Putamen (tissue), 1 donor: Measurements from ENCODE around the gene ADGRL1.
"Not testable (repeated sequence)": the region's sequence is repeated elsewhere in the genome, so short reads cannot be mapped to it uniquely, and the experiment has no call there.

Source experiments
- DNase-seq: peaks from one replicate; pipeline ENCODE4 v3.0.0-alpha.2; 2016; ENCODE audit warnings: low spot score

ADGRL1 gene

DNA sequence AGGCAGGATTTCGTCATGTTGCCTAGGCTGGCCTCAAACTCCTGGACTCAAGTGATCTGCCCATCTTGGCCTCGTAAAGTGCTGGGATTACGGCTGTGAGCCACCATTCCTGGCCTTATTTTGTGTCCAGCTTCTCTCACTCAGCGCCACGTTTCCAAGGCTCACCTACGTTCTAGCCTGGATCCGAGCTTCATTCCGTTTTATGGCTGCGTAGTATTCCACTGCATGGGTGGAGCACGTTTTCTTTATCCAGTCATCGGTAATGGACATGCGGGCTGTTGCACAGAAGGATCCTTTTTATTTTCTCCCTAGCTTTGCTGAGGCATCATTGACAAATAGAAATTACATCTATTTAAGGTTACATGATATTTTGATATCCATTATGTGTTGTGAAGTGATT lies 16.6 kb downstream of the ADGRL1 start:
- no peak for DNase-seq

DNA sequence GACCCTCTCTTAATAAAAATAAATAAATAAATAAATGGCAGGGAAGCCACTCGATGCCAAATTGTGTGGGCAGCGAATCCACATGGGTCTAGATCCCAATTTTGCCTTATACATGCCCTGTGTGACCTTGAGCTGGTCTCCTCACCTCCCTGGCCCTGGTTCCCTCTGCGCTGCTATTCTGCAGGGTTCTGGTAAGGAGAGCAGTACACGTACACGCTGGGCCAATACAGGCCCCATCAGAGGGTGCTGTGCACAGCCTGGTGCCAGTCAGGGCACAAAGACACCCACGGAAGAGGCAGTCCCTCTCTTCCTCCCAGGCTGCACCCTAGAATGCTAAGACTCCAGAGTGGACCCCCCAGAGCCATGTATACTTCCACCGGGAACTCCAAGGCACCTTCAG lies 17.9 kb downstream of the ADGRL1 start:
- DNase-seq, result not testable (repeated sequence)

DNA sequence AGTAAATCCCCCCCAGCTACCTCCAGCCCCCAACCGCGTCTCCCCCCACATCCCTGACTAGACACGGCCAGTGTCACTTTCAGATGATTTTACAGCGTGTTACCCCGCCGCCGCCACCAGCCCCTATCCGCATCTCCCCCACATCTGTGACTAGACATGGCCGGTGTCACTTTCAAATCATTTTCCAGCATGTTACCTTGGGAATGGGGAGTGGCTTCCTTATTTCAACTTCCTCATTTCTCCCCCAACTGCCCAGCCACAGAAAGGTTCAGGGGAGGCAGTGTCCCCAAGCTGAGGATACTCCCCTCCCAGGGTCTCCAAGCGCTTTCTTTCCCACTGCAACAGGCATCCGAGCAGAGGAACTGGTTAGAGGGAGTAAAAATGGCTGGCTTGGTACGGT lies 18.4 kb downstream of the ADGRL1 start:
- no peak for DNase-seq

DNA sequence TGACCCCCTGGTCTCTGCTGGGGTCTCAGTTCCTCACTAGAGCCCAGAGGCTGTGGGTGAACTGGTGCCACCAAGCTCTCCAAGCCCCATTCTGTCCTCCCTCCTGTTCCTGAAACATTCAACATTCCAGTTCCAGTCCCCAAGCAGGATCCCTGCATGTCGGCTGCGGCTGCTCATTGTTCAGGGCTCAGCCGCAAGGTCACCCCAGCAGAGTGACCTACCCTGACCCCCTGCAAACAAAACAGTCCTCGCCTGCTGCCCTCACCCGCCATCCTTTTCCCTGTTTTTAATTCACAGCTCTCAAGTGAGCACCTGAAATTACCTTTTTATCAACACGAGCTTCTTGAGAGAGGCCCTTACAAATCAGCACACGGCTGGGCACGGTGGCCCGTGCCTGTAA lies 19.3 kb downstream of the ADGRL1 start:
- not testable (repeated sequence) for DNase-seq

DNA sequence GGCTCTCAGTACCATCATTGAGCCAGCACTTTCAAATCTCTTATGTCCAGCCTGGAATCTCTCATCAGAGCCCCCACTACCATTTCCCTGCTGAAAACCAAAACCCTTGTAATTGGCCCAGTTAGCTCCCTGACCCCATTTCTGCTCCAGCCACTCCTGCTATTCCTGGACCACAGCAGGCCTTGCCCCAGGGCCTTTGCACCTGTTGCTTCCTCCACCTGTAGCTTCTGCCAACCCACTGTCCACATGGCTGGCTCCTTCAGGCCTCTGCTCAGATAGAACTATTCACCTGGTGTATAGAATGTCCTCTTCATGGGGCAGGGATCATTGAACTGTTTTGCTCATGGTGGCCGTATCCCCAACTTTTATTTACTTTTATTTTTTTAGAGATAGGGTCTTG lies 20.3 kb downstream of the ADGRL1 start:
- not testable (repeated sequence) for DNase-seq

DNA sequence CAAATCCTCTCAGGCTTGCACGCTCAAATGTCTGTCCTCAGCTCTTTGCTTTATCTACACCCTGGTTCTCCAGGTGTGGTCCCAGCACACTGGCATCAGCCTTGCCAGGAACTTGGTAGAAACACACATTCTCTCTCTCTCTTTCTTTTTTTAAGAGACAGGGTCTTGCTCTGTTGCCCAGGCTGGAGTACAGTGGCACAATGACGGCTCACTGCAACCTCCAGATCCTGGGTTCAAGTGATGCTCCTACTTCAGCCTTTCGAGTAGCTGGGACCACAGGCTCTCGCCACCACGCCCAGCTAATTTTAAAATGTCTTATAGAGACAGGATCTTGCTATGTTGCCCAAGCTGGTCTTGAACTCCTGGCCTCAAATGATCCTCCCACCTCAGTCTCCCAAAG lies 20.8 kb downstream of the ADGRL1 start:
- no peak for DNase-seq

DNA sequence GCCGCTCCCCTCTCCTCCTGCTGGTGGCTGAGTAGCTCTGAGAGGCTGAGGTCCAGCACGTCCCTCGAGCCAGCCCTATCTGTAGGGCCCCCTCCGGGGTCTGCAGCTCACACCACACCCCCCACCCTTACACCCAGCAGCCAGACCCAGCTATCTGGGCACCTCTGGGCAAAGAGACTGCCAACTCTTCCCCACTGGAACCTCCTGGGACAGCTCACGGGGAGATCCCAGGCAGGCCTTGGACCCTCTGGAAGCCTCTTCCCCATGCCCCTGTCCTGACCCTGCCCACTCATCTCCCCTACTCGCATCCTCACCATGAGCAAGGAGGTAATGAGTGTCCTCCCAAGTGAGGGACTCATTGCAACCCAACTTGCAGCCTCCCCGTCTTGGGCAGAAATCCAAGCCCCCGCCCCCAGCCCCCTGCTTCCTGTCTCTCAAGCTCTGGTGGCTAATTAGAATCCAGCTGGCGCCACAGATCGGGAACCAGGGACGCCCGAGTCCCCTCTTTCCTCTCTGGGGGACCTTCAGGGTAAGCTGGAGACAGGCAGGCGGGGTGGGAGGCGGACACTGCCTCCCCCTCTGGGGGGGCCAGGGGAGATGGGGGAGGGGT lies 22.1 kb downstream of the ADGRL1 start:
- DNase-seq, result no peak

DNA sequence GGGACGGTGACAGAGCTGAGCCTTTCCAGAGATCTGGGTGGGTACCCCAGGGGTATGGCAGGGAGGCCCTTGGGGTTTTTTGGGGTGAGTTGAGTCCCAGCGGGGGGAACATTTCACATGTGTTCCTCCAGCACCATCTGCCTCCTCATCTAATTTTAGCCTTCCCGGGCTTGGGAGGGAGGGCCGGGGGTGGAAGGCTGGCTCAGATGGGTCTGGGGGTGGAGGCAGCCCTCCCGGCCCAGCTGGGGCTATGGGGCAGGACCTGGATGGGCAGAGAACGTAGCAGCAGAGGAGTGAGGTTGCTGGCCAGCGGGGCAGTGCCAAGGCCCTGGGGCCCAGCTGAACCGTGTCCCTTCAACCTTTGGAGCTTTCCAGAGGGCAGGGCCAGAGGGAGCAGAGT lies 23.5 kb downstream of the ADGRL1 start:
- DNase-seq, result no peak

DNA sequence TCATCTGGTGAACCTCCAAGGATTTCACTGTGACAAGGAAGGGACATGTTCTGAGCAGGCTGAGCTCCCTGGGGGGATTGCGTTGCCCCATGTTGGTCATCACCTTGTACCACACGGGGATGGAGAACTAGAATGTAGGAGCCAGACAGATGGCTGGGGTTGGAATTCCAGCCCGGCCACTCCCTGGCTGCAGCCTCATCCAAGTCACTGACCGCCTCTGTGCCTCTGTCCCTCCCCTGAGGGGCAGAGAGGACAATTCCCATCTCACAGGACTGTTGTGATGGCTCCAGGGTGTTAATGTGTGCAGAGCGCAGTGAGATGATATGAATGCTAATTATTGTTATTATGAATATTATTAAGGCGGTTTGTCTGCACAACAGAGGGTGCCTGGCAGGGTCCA lies 24.1 kb downstream of the ADGRL1 start:
- no peak for DNase-seq

DNA sequence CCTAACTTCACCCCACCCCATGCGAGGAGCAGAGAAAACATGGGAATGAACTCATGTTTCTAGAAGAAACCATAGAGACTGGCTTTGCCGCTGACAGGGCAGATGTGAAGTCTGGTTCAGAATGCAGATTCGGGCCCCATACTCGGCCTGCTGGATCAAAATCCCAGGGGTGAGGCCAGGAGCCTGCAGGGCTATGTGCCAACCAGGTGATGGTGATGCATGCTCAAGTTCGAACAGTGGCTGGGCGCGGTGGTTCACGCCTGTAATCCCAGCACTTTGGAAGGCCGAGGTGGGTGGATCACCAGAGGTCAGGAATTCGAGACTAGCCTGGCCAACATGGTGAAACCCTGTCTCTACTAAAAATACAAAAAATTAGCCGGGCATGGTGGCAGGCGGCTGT lies 24.8 kb downstream of the ADGRL1 start:
- DNase-seq, result not testable (repeated sequence)

DNA sequence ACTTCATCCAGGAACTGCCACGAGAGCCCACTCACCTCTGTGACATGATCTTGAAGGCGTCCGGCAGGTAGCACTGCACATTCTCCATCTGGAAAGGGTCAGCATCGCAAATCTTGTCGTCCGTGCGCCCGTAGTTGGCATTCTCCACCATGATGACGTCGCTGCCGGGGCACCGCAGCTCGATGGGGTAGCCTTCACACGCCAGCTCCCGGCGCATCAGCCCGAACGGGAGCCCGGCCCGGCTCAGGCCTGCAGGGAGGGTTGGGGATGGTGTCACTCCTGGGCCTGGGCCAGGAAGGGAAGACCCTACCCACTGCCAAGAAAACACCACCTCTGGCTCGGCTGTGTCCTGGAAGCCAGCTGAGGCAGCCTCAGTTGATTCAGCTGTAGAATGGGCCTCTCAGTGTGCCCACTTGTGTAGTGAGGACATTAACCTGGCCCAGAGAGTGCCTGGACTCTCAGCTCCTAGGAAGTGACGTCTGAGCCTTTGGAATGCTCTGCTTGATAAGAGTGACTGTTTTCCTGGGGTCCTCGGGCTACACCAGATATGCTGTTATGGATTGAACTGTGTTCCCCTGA lies 28.4 kb downstream of the ADGRL1 start:
- no peak for DNase-seq

DNA sequence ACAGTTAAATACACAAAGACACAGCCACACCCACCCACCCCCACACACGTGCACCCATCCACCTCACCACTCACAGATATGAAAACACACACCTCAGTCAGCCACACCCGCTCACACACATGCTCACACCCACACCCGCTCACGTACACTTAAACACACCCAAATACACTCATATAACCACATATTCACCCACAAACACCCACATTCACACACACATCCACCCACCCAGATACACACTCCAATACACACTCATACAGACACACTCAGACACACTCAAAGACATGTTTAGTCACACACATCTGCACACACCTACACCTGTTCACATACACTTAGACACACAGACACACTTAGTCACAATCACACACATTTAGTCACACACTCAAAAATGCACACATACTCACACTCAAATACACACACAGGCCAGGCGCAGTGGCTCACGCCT lies 30.6 kb downstream of the ADGRL1 start:
- DNase-seq, result no peak

DNA sequence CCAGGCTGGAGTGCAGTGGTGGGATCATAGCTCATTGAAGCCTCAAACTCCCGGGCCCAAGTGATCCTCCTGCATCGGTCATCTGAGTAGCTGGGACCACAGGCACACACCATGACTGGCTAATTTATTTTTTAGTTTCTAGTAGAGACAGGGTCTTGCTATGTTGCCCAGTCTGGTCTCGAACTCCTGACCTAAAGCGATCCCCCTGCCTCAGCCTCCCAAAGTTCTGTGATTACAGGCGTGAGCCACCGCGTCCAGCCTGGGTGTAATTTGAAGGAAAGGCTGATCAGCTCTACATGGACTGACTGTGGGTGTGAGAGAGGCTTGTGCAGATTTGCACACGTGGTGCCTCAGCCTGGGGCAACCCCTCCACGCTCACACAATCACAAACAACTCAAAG lies 31.1 kb downstream of the ADGRL1 start:
- DNase-seq, result no peak

DNA sequence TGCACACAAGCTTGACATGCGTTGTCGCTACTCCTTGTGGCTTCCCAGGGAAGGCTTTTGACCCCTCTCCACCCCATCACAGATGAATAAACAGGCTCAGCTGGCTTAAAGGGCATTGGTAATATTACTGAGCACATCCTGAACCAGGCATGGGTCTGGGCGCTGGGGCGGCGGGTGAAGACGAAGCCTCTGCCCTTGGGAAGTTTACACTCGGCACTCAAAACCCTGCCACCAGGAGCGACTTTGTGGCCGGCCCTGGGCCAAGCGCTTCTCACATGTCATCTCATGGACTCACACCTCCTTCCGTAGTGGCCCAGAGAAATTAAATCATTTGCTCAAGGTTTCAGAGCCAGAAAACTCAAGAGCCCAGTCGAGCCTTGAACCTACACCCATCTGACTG lies 37.0 kb downstream of the ADGRL1 start:
- DNase-seq, result no peak

DNA sequence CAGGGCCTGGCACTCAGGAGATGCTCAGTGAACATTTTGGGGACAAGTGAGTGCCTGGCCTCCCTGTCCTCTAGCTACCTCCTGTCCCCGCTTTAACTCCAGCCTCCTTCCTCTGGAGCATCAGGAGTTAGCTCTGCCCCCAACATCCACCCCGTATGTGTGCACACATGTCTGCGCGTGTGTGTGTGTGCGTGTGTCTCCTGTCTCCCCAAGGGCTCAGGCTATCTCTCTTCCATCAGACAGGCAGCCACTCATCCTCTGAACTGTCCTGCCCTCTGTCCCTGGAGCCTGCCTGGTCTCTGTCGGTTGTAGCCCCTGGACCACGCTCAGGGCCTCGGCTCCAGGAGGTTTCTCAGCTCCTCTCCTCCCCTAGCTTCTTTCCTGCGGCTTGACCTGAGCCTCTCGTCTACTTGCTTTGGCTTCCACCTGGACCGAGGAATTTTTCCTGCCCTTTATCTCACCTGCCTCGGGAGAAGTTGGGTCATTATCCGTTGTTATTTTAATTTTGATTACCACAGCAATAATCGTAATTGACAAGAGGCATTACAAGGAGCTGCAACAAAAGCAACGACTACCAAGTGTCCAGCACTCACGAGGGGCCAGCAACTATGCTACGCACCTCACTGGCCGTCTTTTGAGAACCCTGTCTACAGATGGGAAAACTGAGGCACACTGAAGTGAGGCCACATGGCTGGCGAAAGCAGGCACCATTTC lies 37.6 kb downstream of the ADGRL1 start:
- no peak for DNase-seq

DNA sequence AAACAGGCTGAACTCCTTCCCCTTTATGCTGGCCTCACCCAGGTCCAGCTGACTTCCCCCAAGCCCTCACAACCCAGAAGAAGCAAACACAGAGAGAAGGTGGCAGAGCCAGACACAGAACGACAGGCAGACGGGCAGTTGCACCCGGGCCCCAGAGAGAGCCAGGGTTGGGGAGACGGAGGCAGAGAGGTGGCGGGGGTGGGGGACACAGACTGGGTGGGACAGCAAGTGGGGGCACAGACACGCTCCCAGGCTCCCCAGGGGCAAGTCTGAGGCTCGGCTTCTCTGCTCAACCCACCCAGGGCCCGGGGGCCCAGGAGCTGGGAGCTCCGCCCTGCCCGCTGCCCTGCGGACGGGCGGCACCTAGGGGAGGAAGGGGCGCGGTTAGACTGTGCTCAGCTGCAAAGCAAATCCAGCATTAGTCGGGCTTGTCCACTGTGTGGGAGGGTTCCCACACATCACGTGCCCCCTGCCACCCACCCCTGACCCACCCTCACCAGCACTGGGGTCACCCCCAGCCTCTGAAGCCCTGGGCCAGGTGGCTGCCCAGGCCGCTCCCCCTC lies 38.3 kb downstream of the ADGRL1 start:
- no peak for DNase-seq

DNA sequence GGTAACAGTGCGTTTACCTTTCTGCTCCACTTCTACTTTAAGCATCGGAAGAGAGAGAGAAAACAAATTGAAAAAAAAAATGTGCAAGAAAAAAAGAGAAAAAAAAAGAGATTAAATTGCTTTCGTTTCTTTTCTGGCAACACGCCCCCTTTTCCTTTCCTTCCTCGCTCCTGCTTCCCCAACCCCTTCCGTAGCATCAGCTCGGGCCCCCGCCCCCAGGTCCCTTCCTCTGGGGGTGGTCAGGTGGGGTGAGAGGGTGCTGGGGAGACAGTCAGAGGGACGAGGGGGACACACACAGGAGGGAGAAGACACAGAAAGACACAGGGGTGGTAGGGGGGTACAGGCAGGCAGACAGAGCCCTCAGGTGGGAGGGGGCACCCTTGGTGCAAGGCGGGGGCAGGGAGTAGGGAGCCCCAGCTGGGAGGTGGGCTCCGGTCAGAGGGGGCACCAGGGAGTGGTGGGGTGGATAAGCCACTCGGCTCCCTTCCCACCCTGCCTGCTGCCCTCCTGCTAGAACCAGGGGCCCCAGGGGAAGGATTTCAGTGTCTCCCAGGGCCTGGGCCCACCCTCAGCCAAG lies 38.9 kb downstream of the ADGRL1 start:
- DNase-seq, result no peak

DNA sequence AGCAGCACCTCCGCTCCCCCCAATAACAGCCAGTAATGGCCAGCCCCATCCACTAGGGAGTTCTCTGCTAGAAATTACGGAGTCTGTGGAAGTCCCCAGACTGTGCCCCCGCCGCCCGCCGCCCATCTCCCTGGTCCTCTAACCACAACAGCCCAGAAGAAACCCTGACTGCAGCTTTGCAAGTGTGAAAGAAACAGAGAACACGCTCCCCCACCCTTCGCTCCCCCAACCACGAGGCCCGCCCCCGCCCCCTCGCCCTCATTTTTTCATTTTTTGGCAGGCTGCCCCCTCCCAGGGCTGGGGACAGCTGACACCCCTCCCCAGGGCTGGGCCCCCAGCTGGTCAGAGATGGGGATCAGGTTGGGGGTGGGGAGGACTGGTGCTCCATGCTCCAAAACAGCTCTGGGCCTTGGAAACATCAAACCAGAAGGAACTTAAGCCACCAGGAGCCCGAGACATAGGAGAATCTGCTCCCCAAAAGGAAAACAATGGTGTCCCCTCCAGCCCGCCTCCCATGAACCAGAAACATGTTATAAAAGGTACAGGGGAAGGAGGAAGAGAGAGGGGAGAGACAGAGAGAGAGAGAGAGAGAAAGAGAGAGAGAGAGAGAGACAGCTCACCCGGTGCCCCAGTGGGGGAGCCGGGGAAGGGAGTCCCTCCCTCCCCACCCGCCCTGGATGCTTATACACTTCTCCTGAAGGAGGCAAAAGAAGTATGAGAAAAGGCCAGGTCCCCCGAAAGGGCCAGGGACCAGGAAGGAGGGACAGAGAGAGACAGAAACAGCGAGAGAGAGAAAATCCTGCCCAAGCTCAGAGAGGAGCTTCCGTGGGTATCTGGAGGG lies 39.8 kb downstream of the ADGRL1 start:
- DNase-seq, result no peak

DNA sequence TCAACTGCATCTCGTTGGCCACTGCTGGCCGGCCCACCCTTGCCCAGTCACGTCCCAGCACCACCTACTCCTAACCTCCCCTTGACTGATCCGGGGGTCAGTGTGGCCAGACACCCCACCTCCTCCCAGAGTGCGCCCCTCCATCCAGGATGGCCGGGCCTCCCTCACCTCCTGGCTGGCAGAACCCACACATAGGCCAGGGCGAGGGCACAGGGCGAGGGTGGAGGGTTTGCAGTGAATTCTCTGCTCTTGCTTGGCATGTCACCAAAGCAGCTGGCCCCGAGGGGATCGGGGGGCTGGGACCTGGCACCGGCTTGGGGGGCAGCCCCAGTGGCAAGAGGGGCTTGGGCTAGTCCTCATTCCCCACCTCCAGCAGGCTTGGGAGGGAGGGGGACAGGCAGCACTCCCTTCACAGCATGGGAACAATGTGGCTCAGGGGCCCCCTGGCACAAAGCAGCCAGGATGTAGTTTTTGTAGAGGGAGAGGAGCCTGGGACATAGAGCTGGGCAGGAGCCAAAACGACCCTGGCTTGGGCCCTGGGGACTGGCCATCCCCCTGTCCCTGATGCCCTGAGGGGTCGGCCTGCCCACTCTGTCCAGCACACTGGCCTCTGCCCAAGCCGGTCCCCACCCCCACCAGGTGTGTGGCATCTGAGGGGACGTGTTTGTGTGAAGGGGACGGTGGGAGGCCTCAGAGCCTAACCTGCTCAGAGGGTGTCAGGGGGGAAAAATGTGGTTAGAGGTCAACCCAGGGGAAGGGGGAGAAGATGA lies 41.1 kb downstream of the ADGRL1 start:
- DNase-seq, result no peak

DNA sequence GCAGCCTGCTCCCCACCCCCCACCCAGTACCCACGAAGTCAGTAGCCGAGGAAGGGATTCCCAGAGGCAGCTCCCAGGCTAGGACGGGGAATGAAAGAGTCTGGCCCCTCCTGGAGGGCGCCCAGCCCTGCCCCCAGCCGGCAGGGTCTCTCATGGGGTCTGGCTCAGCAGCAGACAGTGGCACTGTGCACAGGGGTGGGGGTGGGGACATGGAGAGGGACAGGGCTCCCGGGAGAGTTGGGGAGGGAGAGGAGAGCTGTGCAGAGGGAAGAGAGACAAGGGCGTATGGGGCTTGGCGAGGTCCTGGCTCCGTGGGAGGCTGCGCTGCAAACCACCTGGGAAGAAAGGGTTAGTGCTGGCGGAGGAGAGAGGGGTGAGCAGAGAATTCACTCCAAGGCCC lies 41.9 kb downstream of the ADGRL1 start:
- DNase-seq, result no peak

DNA sequence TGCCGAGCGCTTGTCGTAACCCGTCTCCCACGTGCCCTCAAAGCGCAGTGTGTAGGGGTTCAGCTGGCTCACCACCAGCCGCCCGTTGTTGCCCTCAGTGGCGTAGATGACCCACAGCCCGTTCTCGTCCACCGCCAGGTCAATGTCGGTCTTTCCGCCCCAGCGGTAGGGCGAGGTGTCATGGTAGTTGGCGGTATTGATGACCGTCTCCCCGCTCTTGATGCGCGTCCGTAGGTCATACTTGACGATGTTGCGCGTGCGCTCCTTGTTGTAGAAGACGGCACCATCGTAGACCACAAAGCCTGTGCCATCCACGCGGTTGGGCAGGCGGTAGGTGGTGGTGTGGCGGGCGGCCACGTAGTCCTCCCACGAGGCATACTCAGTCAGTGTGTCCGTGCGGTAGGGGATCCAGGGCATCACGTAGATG lies 43.1 kb downstream of the ADGRL1 start:
- DNase-seq, result no peak
